IMR-90 (cell line): ENCODE data around the gene TIMM17B. TPM values are rescaled to one million over a fixed set of nuclear protein-coding genes. Genes with fewer than 3 reads are reported as not detected.

Experiments
- ATAC-seq: fragments of 200-7000 bp; cut with Tn5 transposase; 2 replicates; pipeline ENCODE4 v1.9.1; 2020; ENCODE audit warnings: low read depth, mild to moderate bottlenecking, moderate library complexity
- BruUV-seq: library from RNA; stranded (reverse); fragments of 400-500 nt; replicated peaks from 2 replicates; lab custom pipeline; 2021; lab: Mats Ljungman, UMichigan
- CTCF ChIA-PET: fragments of 300-600 bp; formaldehyde crosslinking; extraction: SDS; loops from one replicate; lab custom pipeline; 2021; ENCODE audit warnings: antibody characterized with exemption; lab: Yijun Ruan, JAX
- POLR2A ChIA-PET: fragments of 300-600 bp; sonication (Branson Sonifier 250); formaldehyde crosslinking; loops from one replicate; lab custom pipeline; 2022; ENCODE audit warnings: antibody characterized with exemption; ENCODE audit not compliant: unreplicated experiment; lab: Charles Lee
- DNase-seq: peaks from one replicate; pipeline ENCODE4 v3.0.0; 2013
- H2AFZ ChIP-seq: replicated peaks from 2 replicates; pipeline ENCODE3; 2013; ENCODE audit warnings: low read length, mild to moderate bottlenecking; ENCODE audit not compliant: poor library complexity
- H2AK5ac ChIP-seq: 2 replicates; pipeline ENCODE4 v1.6.1; 2013; ENCODE audit warnings: low read depth, low read length, inconsistent platforms
- H2AK9ac ChIP-seq: replicated peaks from 2 replicates; pipeline ENCODE3; 2013; ENCODE audit warnings: mild to moderate bottlenecking, low read depth, low read length, moderate library complexity; ENCODE audit not compliant: poor library complexity
- H2BK120ac ChIP-seq: 2 replicates; pipeline ENCODE4 v1.6.1; 2013; ENCODE audit warnings: low read depth, low read length, inconsistent platforms
- H2BK15ac ChIP-seq: 3 replicates; pipeline ENCODE4 v1.6.1; 2013; ENCODE audit warnings: low read depth, low read length, inconsistent platforms
- H2BK20ac ChIP-seq: 2 replicates; pipeline ENCODE4 v1.6.1; 2013; ENCODE audit warnings: low read depth, mild to moderate bottlenecking, inconsistent platforms, low read length, moderate library complexity
- H2BK5ac ChIP-seq: 2 replicates; pipeline ENCODE4 v1.6.1; 2013; ENCODE audit warnings: mild to moderate bottlenecking, low read depth, low read length, inconsistent platforms; ENCODE audit not compliant: poor library complexity, severe bottlenecking
- H3K14ac ChIP-seq: replicated peaks from 2 replicates; pipeline ENCODE4 v1.6.1; 2013; ENCODE audit warnings: low read depth, low read length, inconsistent platforms
- H3K18ac ChIP-seq: 2 replicates; pipeline ENCODE4 v1.6.1; 2013; ENCODE audit warnings: low read depth, low read length, control low read depth
- H3K23ac ChIP-seq: 2 replicates; pipeline ENCODE4 v1.6.1; 2013; ENCODE audit warnings: low read depth, low read length, inconsistent platforms
- H3K27ac ChIP-seq: 2 replicates; pipeline ENCODE4 v1.5.1; 2013; ENCODE audit warnings: mild to moderate bottlenecking, control low read depth, low read length; ENCODE audit not compliant: insufficient read depth
- H3K27me3 ChIP-seq: 2 replicates; pipeline ENCODE4 v1.6.1; 2013; ENCODE audit warnings: low read length; ENCODE audit not compliant: control insufficient read depth, insufficient read depth
- H3K36me3 ChIP-seq: 2 replicates; pipeline ENCODE4 v1.6.1; 2013; ENCODE audit warnings: low read length, mixed read lengths; ENCODE audit not compliant: control insufficient read depth, insufficient read depth
- H3K4ac ChIP-seq: 2 replicates; pipeline ENCODE4 v1.6.1; 2013; ENCODE audit warnings: low read depth, low read length, inconsistent platforms
- H3K4me1 ChIP-seq: 2 replicates; pipeline ENCODE4 v1.6.1; 2013; ENCODE audit warnings: low read length, mixed read lengths; ENCODE audit not compliant: control insufficient read depth, insufficient read depth
- H3K4me2 ChIP-seq: 2 replicates; pipeline ENCODE4 v1.6.1; 2013; ENCODE audit warnings: low read depth, mild to moderate bottlenecking, control low read depth, low read length, moderate library complexity
- H3K4me3 ChIP-seq: 2 replicates; pipeline ENCODE4 v1.5.1; 2013; ENCODE audit warnings: low read depth, mild to moderate bottlenecking, control low read depth, low read length, moderate library complexity; ENCODE audit not compliant: insufficient read depth
- H3K56ac ChIP-seq: 2 replicates; pipeline ENCODE4 v1.6.1; 2013; ENCODE audit warnings: low read length, inconsistent platforms; ENCODE audit not compliant: insufficient read depth; ENCODE audit errors: extremely low read depth
- H3K79me1 ChIP-seq, 2 experiments: 2 replicates each; pipeline ENCODE4 v1.6.1; 2013; ENCODE audit warnings: low read length in 2 of 2, inconsistent platforms in 1 of 2, low read depth in 1 of 2
- H3K9ac ChIP-seq: 2 replicates; pipeline ENCODE4 v1.6.1; 2013; ENCODE audit warnings: low read depth, low read length, control low read depth
- H3K9me1 ChIP-seq: 2 replicates; pipeline ENCODE4 v1.6.1; 2013; ENCODE audit warnings: low read length, inconsistent platforms; ENCODE audit not compliant: insufficient read depth
- H3K9me3 ChIP-seq: 2 replicates; pipeline ENCODE4 v1.6.1; 2013; ENCODE audit warnings: low read length; ENCODE audit not compliant: control insufficient read depth, insufficient read depth
- H4K20me1 ChIP-seq: 2 replicates; pipeline ENCODE4 v1.6.1; 2013; ENCODE audit warnings: low read length, inconsistent platforms; ENCODE audit not compliant: insufficient read depth
- H4K5ac ChIP-seq: 2 replicates; pipeline ENCODE4 v1.6.1; 2013; ENCODE audit warnings: mild to moderate bottlenecking, low read depth, low read length, control low read depth
- H4K8ac ChIP-seq, 2 experiments: 2 replicates each; pipeline ENCODE4 v1.6.1; 2013; ENCODE audit warnings: low read depth in 2 of 2, low read length in 2 of 2, control low read depth in 1 of 2, inconsistent platforms in 1 of 2
- H4K91ac ChIP-seq: 2 replicates; pipeline ENCODE4 v1.6.1; 2013; ENCODE audit warnings: low read depth, low read length, inconsistent platforms; ENCODE audit not compliant: insufficient read depth
- BHLHE40 ChIP-seq: fragments of 150-350 bp; IDR thresholded peaks from 2 replicates; pipeline ENCODE4 v1.6.1; 2016; ENCODE audit warnings: mild to moderate bottlenecking, low read depth, low read length
- ELK1 ChIP-seq: fragments of 150-350 bp; IDR thresholded peaks from 2 replicates; pipeline ENCODE4 v1.6.1; 2016; ENCODE audit warnings: low read depth, mild to moderate bottlenecking, low read length, moderate library complexity, borderline replicate concordance
- MAFK ChIP-seq: IDR thresholded peaks from 2 replicates; pipeline ENCODE4 v1.6.1; 2012; ENCODE audit warnings: low read depth, low read length, improper control_type of control experiment
- NFE2L2 ChIP-seq: fragments of 150-350 bp; IDR thresholded peaks from 2 replicates; pipeline ENCODE4 v1.6.1; 2016; ENCODE audit warnings: low read depth, mild to moderate bottlenecking, low read length
- POLR2A ChIP-seq: IDR thresholded peaks from 2 replicates; pipeline ENCODE4 v1.6.1; 2012; ENCODE audit warnings: mild to moderate bottlenecking, low read depth, low read length
- RAD21 ChIP-seq: IDR thresholded peaks from 2 replicates; pipeline ENCODE4 v1.6.1; 2012; ENCODE audit warnings: low read length, improper control_type of control experiment
- RCOR1 ChIP-seq: IDR thresholded peaks from 2 replicates; pipeline ENCODE4 v1.6.1; 2012; ENCODE audit warnings: mild to moderate bottlenecking, low read length, improper control_type of control experiment; ENCODE audit not compliant: insufficient replicate concordance
- WGBS, 2 experiments: methylation state at CpG; one replicate each; pipeline versions ENCODE4 v1.1.5 to v1.1.7; 2013; ENCODE audit warnings: missing lambda C conversion rate in 2 of 2; ENCODE audit not compliant: insufficient read length in 1 of 2; ENCODE audit errors: extremely low coverage in 2 of 2; 5-methylcytosine and 5-hydroxymethylcytosine counted together
- dilution Hi-C: fragments of 300-500 bp; cut with HindIII; formaldehyde crosslinking; loops from one replicate; pipeline ENCODE4 v1.14.3; 2018; ENCODE audit warnings: low sequenced_read_pairs; ENCODE audit not compliant: unreplicated experiment
- in situ Hi-C: fragments of 300-500 bp; cut with MboI; formaldehyde crosslinking; loops from 3 replicates; pipeline ENCODE4 v1.14.3; 2019; ENCODE audit warnings: low sequenced_read_pairs, inconsistent platforms, mixed read lengths
- intact Hi-C: fragments of 100-400 bp; cut with micrococcal nuclease; formaldehyde crosslinking; loops from 2 replicates; pipeline ENCODE4 v1.10.0; 2022
- polyA plus RNA-seq, 3 experiments: library from polyadenylated mRNA; depleted of rRNA; stranded (reverse); fragments of >200 nt; gene quantifications; 2 replicates each; pipeline ENCODE4 v1.2.3, GENCODE V29; 2012; ENCODE audit warnings: low replicate concordance in 1 of 3
- total RNA-seq: library from RNA; depleted of rRNA; stranded (reverse); fragments of >200 nt; gene quantifications from 2 replicates; pipeline ENCODE4 v1.2.3, GENCODE V29; 2012
- TF ChIP-seq, protein P1 (sequence below): conservative IDR thresholded peaks from 2 replicates; pipeline ENCODE4 v1.5.1; 2012; ENCODE audit warnings: mild to moderate bottlenecking, low read depth, low read length, improper control_type of control experiment
- TF ChIP-seq, protein P2 (sequence below): fragments of 150-350 bp; IDR thresholded peaks from 2 replicates; pipeline ENCODE4 v1.6.1; 2017; ENCODE audit warnings: mild to moderate bottlenecking, antibody characterized with exemption, low read length, low read depth

Gene TIMM17B
- total and polyA plus RNA-seq, 2 of the 4 experiments (the other 2 are of a cell fraction): 28.7 to 73.6 TPM

DNA sequence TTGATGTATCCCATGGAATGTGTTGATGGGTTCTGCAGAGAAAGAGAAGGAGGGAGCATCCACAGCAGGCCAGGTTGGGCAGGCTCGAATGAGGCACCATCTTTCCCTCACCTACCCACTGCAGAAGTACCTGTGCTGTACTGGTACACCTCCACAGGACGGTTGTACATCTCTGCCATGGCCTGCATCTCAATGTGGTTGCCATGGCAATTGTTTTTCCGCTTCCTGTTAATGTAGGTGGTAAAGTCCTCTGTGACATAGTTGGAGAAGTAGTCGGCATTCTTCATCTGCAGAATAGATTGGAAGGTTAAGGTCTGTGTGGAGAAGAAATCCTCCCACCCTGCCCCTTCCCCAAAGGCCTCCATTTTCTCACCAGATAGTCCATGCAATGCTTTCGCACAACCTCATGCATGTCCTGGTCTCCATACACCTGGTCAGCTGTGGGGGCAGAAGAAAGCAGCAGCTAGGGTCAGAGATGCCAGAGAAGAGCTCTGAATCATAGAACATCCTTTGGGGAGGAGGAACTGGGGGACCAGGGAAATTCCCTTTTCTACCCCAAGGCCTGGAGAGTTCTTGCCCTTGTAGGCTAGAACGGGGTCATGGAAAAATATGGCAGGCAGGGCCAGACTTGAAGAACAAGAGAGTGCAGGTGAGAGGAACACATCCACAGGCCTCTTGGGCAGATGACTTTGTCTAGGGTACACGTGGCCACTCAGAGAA lies 37.2 kb upstream of the TIMM17B start:
- no peak overlapping the region for H2BK5ac ChIP-seq
- H3K4me3 ChIP-seq: no peak overlapping the region
- no peak overlapping the region for H2BK15ac ChIP-seq
- WGBS, 2 experiments: no CpG with 5 or more reads among the region's 7 CpGs
- H3K14ac ChIP-seq: no peak overlapping the region
- peaks cover 2 to 28% of the 10 kb centered on the region in 2 experiments for H3K79me1 ChIP-seq
- ChIA-PET POLR2A (no interaction called here), CTCF (no interaction called here)
- H3K4me1 ChIP-seq: no peaks in the 10 kb centered on the region; the same call in 1 of the 2 replicates
- H2AFZ ChIP-seq: no peak overlapping the region
- no peak overlapping the region for H4K5ac ChIP-seq
- no peak overlapping the region for H3K23ac ChIP-seq
- ATAC-seq (no peak), DNase-seq (no peak)
- no peak overlapping the region for H3K4ac ChIP-seq
- H2BK20ac ChIP-seq: no peak overlapping the region
- H3K9ac ChIP-seq: no peak overlapping the region
- H4K91ac ChIP-seq: no peak overlapping the region
- H4K20me1 ChIP-seq: peaks cover 18% of the 10 kb centered on the region
- H3K9me3 ChIP-seq: no peaks in the 10 kb centered on the region
- H2AK9ac ChIP-seq: no peak overlapping the region
- H3K4me2 ChIP-seq: no peak overlapping the region
- no peak overlapping the region for H2AK5ac ChIP-seq
- peaks cover 20% of the 10 kb centered on the region for H3K36me3 ChIP-seq
- H3K56ac ChIP-seq: no peak overlapping the region
- no peak for TF ChIP-seq NFE2L2
- no peak for TF ChIP-seq MAFK
- TF ChIP-seq RAD21: no peak
- TF ChIP-seq POLR2A: no peak
- TF ChIP-seq BHLHE40: no peak
- no peak for TF ChIP-seq RCOR1
- no peak for TF ChIP-seq ELK1
- TF ChIP-seq, protein P1, sequence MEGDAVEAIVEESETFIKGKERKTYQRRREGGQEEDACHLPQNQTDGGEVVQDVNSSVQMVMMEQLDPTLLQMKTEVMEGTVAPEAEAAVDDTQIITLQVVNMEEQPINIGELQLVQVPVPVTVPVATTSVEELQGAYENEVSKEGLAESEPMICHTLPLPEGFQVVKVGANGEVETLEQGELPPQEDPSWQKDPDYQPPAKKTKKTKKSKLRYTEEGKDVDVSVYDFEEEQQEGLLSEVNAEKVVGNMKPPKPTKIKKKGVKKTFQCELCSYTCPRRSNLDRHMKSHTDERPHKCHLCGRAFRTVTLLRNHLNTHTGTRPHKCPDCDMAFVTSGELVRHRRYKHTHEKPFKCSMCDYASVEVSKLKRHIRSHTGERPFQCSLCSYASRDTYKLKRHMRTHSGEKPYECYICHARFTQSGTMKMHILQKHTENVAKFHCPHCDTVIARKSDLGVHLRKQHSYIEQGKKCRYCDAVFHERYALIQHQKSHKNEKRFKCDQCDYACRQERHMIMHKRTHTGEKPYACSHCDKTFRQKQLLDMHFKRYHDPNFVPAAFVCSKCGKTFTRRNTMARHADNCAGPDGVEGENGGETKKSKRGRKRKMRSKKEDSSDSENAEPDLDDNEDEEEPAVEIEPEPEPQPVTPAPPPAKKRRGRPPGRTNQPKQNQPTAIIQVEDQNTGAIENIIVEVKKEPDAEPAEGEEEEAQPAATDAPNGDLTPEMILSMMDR: no peak
- TF ChIP-seq, protein P2, sequence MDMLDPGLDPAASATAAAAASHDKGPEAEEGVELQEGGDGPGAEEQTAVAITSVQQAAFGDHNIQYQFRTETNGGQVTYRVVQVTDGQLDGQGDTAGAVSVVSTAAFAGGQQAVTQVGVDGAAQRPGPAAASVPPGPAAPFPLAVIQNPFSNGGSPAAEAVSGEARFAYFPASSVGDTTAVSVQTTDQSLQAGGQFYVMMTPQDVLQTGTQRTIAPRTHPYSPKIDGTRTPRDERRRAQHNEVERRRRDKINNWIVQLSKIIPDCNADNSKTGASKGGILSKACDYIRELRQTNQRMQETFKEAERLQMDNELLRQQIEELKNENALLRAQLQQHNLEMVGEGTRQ: no peak
- H3K9me1 ChIP-seq: no peaks in the 10 kb centered on the region; the same call in 1 of the 2 replicates
- dilution Hi-C loops (no loop called here), in situ Hi-C loops (no loop called here), intact Hi-C loops (no loop called here)
- H4K8ac ChIP-seq: no peak overlapping the region
- BruUV-seq: no TSS peak
- no peak overlapping the region for H3K27ac ChIP-seq
- no peak overlapping the region for H2BK120ac ChIP-seq
- H3K27me3 ChIP-seq: no peaks in the 10 kb centered on the region
- no peak overlapping the region for H3K18ac ChIP-seq
